ENCODE measurements around the gene FGF1. TPM values are rescaled to one million over a fixed set of nuclear protein-coding genes. Genes with fewer than 3 reads are reported as not detected.
A peak's percentile ranks its signal among the peaks of the same experiment; 100 is the strongest.

FGF1 gene
- total RNA-seq, 1 donor from 2014 or later, result not detected

- Mint-ChIP-seq H3K4me3 (no peak overlapping the region), H3K27me3 (ENCODE audit: insufficient read depth, low read depth) (peaks cover 7% of the 10 kb centered on the region)
- no peaks in the 10 kb centered on the region for H3K79me2 ChIP-seq (ENCODE audit: low read depth)
These were observed 27.6 kb downstream of the FGF1 start for GRCh38 chr5:142658278-142658677.

GRCh38 chr5:142657446-142657845, 28.4 kb downstream of the FGF1 start:
- no peaks in the 10 kb centered on the region for H3K9me3 Mint-ChIP-seq
- H3K4me1 Mint-ChIP-seq, result peaks cover 4% of the 10 kb centered on the region
- no peak overlapping the region for H3K27ac ChIP-seq
- no peak overlapping the region for H3K4me2 ChIP-seq
- H4K20me1 ChIP-seq (ENCODE audit: low read depth), result no peaks in the 10 kb centered on the region
- H3K27me3 Mint-ChIP-seq (ENCODE audit: insufficient read depth, low read depth), result peaks cover 7% of the 10 kb centered on the region
- H3K9me3 ChIP-seq (ENCODE audit: low read depth), result no peaks in the 10 kb centered on the region
- H3K79me2 ChIP-seq (ENCODE audit: low read depth), result no peaks in the 10 kb centered on the region
- no peak overlapping the region for H3K9ac ChIP-seq
- no peaks in the 10 kb centered on the region for H3K4me1 ChIP-seq
- no peaks in the 10 kb centered on the region for H3K27me3 ChIP-seq
- H3K27ac Mint-ChIP-seq, result peak overlapping the region; percentile 31
- no peaks in the 10 kb centered on the region for H3F3A ChIP-seq (ENCODE audit: low read depth)
- no peak overlapping the region for H2AFZ ChIP-seq (replicated peaks)
- H3K36me3 ChIP-seq, result no peaks in the 10 kb centered on the region
- H3K4me3 Mint-ChIP-seq, result no peak overlapping the region
- no peak for DNase-seq (ENCODE audit: low spot score)
- TF ChIP-seq CTCF (IDR thresholded peaks at IDR 0.05) (no peak), EZH2 (IDR thresholded peaks at IDR 0.05) (no peak), EZH2phosphoT487 (IDR thresholded peaks at IDR 0.05) (no peak)
- no peak overlapping the region for H3K4me3 ChIP-seq
- no peaks in the 10 kb centered on the region for H3K36me3 Mint-ChIP-seq

More at GRCh38 chr5:142658278-142658677, 27.6 kb downstream of the FGF1 start:
- TF ChIP-seq EZH2phosphoT487 (IDR thresholded peaks at IDR 0.05), result no peak
- no peak for TF ChIP-seq CTCF (IDR thresholded peaks at IDR 0.05)
- TF ChIP-seq EZH2 (IDR thresholded peaks at IDR 0.05), result no peak
- Histone ChIP-seq H2AFZ (replicated peaks) (no peak overlapping the region), H3K9me3 (ENCODE audit: low read depth) (no peaks in the 10 kb centered on the region), H3K36me3 (no peaks in the 10 kb centered on the region), H3K9ac (no peak overlapping the region), H3K27ac (no peak overlapping the region), H3K4me3 (no peak overlapping the region), H3K27me3 (no peaks in the 10 kb centered on the region), H3K4me1 (no peaks in the 10 kb centered on the region), H4K20me1 (ENCODE audit: low read depth) (no peaks in the 10 kb centered on the region), H3F3A (ENCODE audit: low read depth) (no peaks in the 10 kb centered on the region), H3K4me2 (no peak overlapping the region)
- Mint-ChIP-seq H3K36me3 (no peaks in the 10 kb centered on the region), H3K9me3 (no peaks in the 10 kb centered on the region), H3K27ac (no peak overlapping the region), H3K4me1 (peaks cover 4% of the 10 kb centered on the region)
- DNase-seq (ENCODE audit: low spot score), result no peak

- no peak overlapping the region for H3K27ac ChIP-seq
- H2AFZ ChIP-seq (replicated peaks), result peak overlapping the region; percentile 48
These were observed 30.3 kb downstream of the FGF1 start for GRCh38 chr5:142655339-142656267.

More at GRCh38 chr5:142655339-142656267, 30.3 kb downstream of the FGF1 start:
- H3K27me3 Mint-ChIP-seq (ENCODE audit: insufficient read depth, low read depth), result peaks cover 5% of the 10 kb centered on the region
- Histone ChIP-seq H3K9ac (no peak overlapping the region), H3K79me2 (ENCODE audit: low read depth) (no peaks in the 10 kb centered on the region), H3K4me2 (no peak overlapping the region), H3F3A (ENCODE audit: low read depth) (no peaks in the 10 kb centered on the region), H3K36me3 (no peaks in the 10 kb centered on the region), H3K27me3 (no peaks in the 10 kb centered on the region), H4K20me1 (ENCODE audit: low read depth) (no peaks in the 10 kb centered on the region), H3K4me3 (no peak overlapping the region), H3K9me3 (ENCODE audit: low read depth) (no peaks in the 10 kb centered on the region), H3K4me1 (no peaks in the 10 kb centered on the region)
- peaks cover 4% of the 10 kb centered on the region for H3K4me1 Mint-ChIP-seq
- no peak overlapping the region for H3K27ac Mint-ChIP-seq
- H3K36me3 Mint-ChIP-seq, result no peaks in the 10 kb centered on the region
- DNase-seq (ENCODE audit: low spot score), result peak; percentile 87
- no peaks in the 10 kb centered on the region for H3K9me3 Mint-ChIP-seq
- H3K4me3 Mint-ChIP-seq, result no peak overlapping the region
- TF ChIP-seq EZH2phosphoT487 (IDR thresholded peaks at IDR 0.05) (no peak), CTCF (IDR thresholded peaks at IDR 0.05) (peak; percentile 99)
